Gastroesophageal sphincter (tissue), 3 donors: ENCODE data around the gene DAPK2.

Source experiments
- POLR2A ChIP-seq, 2 donors: fragments of 450-650 bp; IDR thresholded peaks; one replicate each; pipeline ENCODE4 v1.6.1; 2017; ENCODE audit warnings: antibody characterized with exemption in 2 of 2, mild to moderate bottlenecking in 2 of 2, moderate library complexity in 1 of 2
- POLR2AphosphoS5 ChIP-seq: sonication (generic); formaldehyde crosslinking; IDR thresholded peaks from one replicate; pipeline ENCODE4 v1.6.1; 2017; ENCODE audit warnings: antibody characterized with exemption
- TF ChIP-seq, protein P1 (sequence below), 4 experiments: fragments of 200-600 bp in 2 of 4; fragments of 450-650 bp in 2 of 4; sonication (generic) in 1 of 4; IDR thresholded peaks; one replicate each; pipeline ENCODE4 v1.5.1; 2017 to 2019; ENCODE audit warnings: antibody characterized with exemption in 4 of 4, mild to moderate bottlenecking in 2 of 4, moderate library complexity in 2 of 4

DNA sequence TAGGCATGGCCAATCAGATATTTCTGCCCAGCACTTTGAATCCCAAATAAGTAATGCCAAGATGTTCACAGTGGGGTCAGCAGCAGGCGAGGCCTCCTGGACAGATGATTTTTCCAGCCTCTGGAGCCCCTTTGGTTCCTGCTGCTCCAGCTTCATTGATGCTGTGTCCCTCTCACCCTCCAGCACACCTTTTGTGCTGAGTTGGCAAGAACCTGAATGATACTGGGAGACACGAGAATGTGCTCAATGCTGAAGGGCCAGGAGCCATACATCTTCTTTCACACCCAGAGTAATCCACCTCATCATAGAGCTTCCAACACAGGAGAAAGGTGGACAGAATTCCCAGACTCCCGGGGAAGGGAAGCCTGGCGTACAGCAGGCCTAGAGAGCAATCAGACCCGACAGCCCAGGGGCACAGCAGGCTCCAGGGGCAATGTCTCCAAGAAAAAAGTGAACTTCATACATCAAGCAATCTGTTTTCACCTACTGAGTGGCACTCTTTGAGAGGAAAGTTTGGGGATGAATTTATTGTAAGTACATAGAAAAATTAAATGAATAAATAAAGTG lies 6.7 kb upstream of the DAPK2 start:
- TF ChIP-seq, protein P1, sequence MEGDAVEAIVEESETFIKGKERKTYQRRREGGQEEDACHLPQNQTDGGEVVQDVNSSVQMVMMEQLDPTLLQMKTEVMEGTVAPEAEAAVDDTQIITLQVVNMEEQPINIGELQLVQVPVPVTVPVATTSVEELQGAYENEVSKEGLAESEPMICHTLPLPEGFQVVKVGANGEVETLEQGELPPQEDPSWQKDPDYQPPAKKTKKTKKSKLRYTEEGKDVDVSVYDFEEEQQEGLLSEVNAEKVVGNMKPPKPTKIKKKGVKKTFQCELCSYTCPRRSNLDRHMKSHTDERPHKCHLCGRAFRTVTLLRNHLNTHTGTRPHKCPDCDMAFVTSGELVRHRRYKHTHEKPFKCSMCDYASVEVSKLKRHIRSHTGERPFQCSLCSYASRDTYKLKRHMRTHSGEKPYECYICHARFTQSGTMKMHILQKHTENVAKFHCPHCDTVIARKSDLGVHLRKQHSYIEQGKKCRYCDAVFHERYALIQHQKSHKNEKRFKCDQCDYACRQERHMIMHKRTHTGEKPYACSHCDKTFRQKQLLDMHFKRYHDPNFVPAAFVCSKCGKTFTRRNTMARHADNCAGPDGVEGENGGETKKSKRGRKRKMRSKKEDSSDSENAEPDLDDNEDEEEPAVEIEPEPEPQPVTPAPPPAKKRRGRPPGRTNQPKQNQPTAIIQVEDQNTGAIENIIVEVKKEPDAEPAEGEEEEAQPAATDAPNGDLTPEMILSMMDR (IDR thresholded peaks at IDR 0.05) = no peak
- TF ChIP-seq POLR2AphosphoS5 = no peak
- no peak for TF ChIP-seq POLR2A (IDR thresholded peaks at IDR 0.05)
